Measurements from ENCODE around the gene EMP1.

The EMP1 gene

GRCh38 chr12:13208533-13209435 is 12.3 kb downstream of the EMP1 start:
- no peak for DNase-seq
- Histone ChIP-seq H3K4me3 (ENCODE audit: low read depth, low read length) (no peak overlapping the region), H3K36me3 (no peaks in the 10 kb centered on the region), H3K4me1 (no peaks in the 10 kb centered on the region), H3K27me3 (peaks cover 10% of the 10 kb centered on the region; the same call in 1 of the 2 replicates), H3K9me3 (no peaks in the 10 kb centered on the region)
- peak; percentile 53 for TF ChIP-seq CTCF (IDR thresholded peaks at IDR 0.05; ENCODE audit: low read depth, low read length)

GRCh38 chr12:13209436-13210235 is 13.1 kb downstream of the EMP1 start:
- DNase-seq = no peak

GRCh38 chr12:13210236-13211190 is 14.0 kb downstream of the EMP1 start:
- H3K9me3 ChIP-seq = no peaks in the 10 kb centered on the region
- no peaks in the 10 kb centered on the region; the same call in 1 of the 2 replicates for H3K27me3 ChIP-seq
- no peaks in the 10 kb centered on the region for H3K36me3 ChIP-seq
- no peak for DNase-seq
- H3K4me1 ChIP-seq = no peaks in the 10 kb centered on the region
- no peak for TF ChIP-seq CTCF (IDR thresholded peaks at IDR 0.05; ENCODE audit: low read depth, low read length)
- no peak overlapping the region for H3K4me3 ChIP-seq (ENCODE audit: low read depth, low read length)

More at GRCh38 chr12:13209436-13210235, 13.1 kb downstream of the EMP1 start:
- Histone ChIP-seq H3K27me3 (peaks cover 3% of the 10 kb centered on the region; the same call in 1 of the 2 replicates), H3K4me3 (ENCODE audit: low read depth, low read length) (no peak overlapping the region), H3K36me3 (no peaks in the 10 kb centered on the region), H3K9me3 (no peaks in the 10 kb centered on the region), H3K4me1 (no peaks in the 10 kb centered on the region)
- TF ChIP-seq CTCF (IDR thresholded peaks at IDR 0.05; ENCODE audit: low read depth, low read length) = no peak

GRCh38 chr12:13211191-13211858 is 14.8 kb downstream of the EMP1 start:
- no peaks in the 10 kb centered on the region for H3K27me3 ChIP-seq
- DNase-seq = no peak
- H3K4me1 ChIP-seq = no peaks in the 10 kb centered on the region
- no peak overlapping the region for H3K4me3 ChIP-seq (ENCODE audit: low read depth, low read length)
- no peak for TF ChIP-seq CTCF (IDR thresholded peaks at IDR 0.05; ENCODE audit: low read depth, low read length)
- no peaks in the 10 kb centered on the region for H3K36me3 ChIP-seq
- no peaks in the 10 kb centered on the region for H3K9me3 ChIP-seq

- DNase-seq = peak; percentile 66
- H3K9me3 ChIP-seq = no peaks in the 10 kb centered on the region
- H3K36me3 ChIP-seq = no peaks in the 10 kb centered on the region
- peaks cover under 1% of the 10 kb centered on the region; the same call in 1 of the 2 replicates for H3K27me3 ChIP-seq
- H3K4me1 ChIP-seq = no peaks in the 10 kb centered on the region
- TF ChIP-seq CTCF (IDR thresholded peaks at IDR 0.05; ENCODE audit: low read depth, low read length) = peak; percentile 89
- no peak overlapping the region for H3K4me3 ChIP-seq (ENCODE audit: low read depth, low read length)
Measured at GRCh38 chr12:13211859-13212664, 15.5 kb downstream of the EMP1 start.
